ENCODE results near the gene CYP2B6. TPM values are rescaled to one million over a fixed set of nuclear protein-coding genes. Genes with fewer than 3 reads are reported as not detected.
A peak's percentile ranks its signal among the peaks of the same experiment; 100 is the strongest.
"Not testable (repeated sequence)": the region's sequence is repeated elsewhere in the genome, so short reads cannot be mapped to it uniquely, and the experiment has no call there.

CYP2B6 gene
- total RNA-seq, 2 experiments from 2014 or later, result not detected

DNA sequence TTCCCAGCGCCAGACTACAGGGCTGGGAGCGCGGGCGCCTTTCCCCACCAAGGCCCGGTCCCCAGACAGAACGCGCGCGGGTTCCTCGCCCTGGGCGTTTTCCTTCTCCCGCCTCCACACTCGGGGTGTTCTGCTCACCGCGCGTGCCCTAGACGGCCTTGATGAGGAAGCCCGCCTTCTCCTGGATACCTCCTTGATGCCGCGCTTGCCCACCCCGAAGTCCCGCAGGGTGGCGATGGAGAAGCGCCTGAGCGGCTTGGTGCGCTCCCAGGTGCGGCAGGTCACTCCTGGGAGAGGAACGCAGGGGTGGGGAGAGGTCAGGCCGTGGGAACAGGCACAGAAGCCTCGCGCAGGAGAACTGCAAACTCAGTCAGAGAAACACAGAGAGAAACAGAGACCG, 34.8 kb downstream of the CYP2B6 start:
- Mint-ChIP-seq H3K27me3 (peaks cover 26% of the 10 kb centered on the region), H3K4me3 (no peak overlapping the region), H3K9me3 (no peaks in the 10 kb centered on the region), H3K36me3 (ENCODE audit: low read depth) (no peaks in the 10 kb centered on the region), H3K4me1 (no peaks in the 10 kb centered on the region), H3K27ac (no peak overlapping the region)
- ChIA-PET CTCF (no interaction called here), POLR2A (no interaction called here)
- no peak for DNase-seq

DNA sequence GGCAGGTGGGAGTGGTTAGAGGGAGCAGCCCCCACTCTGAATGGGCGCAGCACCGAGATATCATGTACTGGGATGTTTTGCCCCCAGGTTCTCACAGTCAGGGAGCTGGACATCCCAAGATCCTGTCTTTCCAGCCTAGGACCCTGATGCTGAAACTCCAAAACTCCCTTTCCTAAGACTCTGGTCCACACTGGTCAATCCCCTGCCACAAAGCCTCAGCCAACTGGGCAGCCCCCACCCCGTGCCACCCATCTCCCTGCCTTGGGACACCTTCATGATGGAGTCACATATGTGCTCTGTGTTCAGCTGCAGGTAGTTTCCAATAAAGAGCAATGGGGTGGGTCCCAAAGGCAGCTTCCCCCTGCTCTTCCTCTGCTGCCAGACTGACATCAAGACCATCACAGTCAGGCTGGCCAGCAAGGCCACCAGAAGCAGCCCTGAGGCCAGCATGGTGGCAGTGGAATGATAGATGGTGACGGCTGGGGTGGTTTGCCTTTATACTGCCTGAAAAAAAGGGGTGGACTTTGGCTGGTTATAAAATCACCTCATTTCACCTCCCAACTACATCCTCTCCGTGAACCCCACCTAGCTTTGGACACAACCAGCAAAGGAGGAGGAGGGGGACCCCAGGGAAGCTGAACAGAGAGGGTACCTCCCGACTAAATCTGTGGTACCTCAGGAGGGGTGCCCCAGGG, 36.3 kb downstream of the CYP2B6 start:
- H3K27ac Mint-ChIP-seq, result no peak overlapping the region
- CTCF ChIA-PET, result no interaction called here

DNA sequence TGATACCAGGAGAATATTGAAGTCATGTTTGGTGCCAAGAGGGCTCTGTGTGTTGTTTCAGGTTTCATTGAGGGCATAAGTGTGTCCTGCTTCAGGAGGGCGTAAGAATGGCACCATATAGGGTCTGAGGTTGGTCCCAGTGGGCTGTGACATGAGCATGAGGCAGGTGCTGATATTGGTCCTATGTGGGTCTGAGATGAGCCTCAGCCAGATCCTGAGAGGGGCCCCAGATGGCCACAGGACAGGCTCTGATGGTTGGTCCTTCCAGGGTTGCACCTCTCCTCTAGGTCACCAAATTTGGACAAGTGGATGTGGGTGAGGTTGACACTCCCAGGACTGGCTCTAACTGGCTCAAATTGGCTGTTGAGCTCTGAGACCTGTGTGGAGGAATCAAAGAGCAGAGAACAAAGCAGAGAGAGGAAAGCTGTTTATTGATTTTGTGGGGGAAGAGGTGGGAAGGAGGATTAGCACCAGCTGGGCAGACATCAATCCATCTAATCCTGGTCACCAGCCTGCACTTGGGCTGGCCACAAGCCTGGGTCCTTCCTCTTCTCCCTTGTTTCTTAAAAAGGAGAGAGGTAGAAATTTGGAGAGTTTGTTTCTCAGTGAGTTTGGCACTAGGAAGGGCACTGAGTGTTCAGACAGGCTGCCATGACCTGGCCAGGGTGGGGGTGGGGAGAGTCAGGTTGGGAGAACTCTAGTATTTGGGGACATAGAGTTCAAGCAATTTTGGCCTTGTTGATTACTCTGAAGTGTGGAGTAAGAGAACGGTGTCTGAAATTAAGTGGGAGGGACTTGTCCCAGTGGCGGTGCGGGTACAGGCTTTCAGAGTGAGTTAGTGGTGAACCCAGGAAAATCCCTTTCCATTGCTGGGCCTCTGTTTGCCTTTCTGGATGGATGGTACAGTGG, 38.7 kb downstream of the CYP2B6 start:
- ChIA-PET POLR2A (no interaction called here), CTCF (interaction anchor here (0.9 kb wide), 1 partner anchor 29 kb away, joined by 3 read pairs; no protein-coding TSS in a partner anchor)
- Mint-ChIP-seq H3K4me1 (peaks cover 8% of the 10 kb centered on the region), H3K9me3 (peaks cover 13% of the 10 kb centered on the region), H3K27me3 (peaks cover 27% of the 10 kb centered on the region), H3K36me3 (ENCODE audit: low read depth) (no peaks in the 10 kb centered on the region), H3K27ac (no peak overlapping the region), H3K4me3 (no peak overlapping the region)
- no peak for DNase-seq

More for the DNA sequence above, 36.3 kb downstream of the CYP2B6 start:
- POLR2A ChIA-PET, result no interaction called here
- H3K4me3 Mint-ChIP-seq, result no peak overlapping the region
- peaks cover 4% of the 10 kb centered on the region for H3K9me3 Mint-ChIP-seq
- H3K36me3 Mint-ChIP-seq (ENCODE audit: low read depth), result no peaks in the 10 kb centered on the region
- no peak for DNase-seq
- peaks cover 27% of the 10 kb centered on the region for H3K27me3 Mint-ChIP-seq
- H3K4me1 Mint-ChIP-seq, result no peaks in the 10 kb centered on the region

DNA sequence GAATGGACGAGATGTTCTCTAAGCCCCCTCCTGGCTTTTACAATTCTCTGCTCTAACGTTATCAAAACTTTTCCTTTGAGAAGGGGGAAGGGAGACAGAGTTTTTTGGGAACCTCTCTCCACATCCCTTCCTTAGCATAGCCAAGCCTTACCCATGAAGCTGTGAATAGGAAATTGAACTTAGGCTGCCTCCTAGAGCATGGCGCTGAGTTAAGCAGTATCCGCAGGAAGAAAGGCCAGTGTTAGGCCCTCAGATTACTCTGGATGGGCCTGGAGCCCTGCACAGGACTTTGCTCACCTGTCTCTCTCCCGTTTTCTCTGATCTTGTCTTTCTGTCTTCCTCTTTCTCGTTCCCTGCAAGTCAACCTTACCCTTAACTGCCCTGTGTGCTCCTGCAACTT, 39.6 kb downstream of the CYP2B6 start:
- POLR2A ChIA-PET, result no interaction called here
- no peak for DNase-seq
- Mint-ChIP-seq H3K9me3 (peaks cover 16% of the 10 kb centered on the region), H3K4me3 (no peak overlapping the region), H3K27ac (no peak overlapping the region), H3K27me3 (peaks cover 26% of the 10 kb centered on the region), H3K36me3 (ENCODE audit: low read depth) (no peaks in the 10 kb centered on the region), H3K4me1 (peaks cover 8% of the 10 kb centered on the region)
- CTCF ChIA-PET, result interaction anchor here (0.9 kb wide), 1 partner anchor 30 kb away, joined by 3 read pairs; no protein-coding TSS in a partner anchor

DNA sequence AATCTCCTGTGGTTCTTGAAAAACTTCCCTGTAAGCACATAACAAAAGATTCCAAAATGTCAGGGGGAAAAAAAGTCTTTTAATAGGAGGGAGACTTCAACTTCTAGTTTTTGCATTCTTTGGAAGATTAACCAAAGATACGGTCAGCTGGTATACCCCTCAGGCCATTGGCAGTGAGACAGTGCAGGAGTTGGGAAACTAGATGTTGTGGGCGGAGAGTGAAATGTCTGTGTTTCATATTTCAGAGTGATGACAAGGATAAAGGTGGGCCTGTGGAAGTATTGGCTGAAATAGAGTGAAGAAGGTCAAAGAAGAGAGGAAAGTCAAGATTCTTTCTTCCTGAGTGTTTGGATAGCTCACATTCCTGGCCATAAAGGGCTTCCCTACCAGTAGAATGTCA, 40.8 kb downstream of the CYP2B6 start:
- H3K4me3 Mint-ChIP-seq, result no peak overlapping the region
- POLR2A ChIA-PET, result no interaction called here
- peaks cover 21% of the 10 kb centered on the region for H3K27me3 Mint-ChIP-seq

DNA sequence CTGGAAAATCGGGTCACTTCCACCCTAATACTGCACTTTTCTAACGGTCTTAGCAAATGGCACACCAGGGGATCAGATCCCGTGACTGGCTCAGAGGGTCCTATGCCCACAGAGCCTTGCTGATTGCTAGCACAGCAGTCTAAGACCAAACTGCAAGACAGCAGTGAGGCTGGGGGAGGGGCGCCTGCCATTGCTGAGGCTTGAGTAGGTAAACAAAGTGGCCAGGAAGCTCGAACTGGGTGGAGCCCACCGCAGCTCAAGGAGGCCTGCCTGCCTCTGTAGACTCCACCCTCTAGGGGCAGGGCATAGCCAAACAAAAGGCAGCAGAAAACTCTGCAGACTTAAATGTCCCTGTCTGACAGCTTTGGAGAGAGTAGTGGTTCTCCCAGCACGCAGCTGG, 42.2 kb downstream of the CYP2B6 start:
- peak; percentile 23 for DNase-seq
- H3K27ac Mint-ChIP-seq; POLR2A ChIA-PET; H3K4me1 Mint-ChIP-seq; H3K4me3 Mint-ChIP-seq; H3K36me3 Mint-ChIP-seq (ENCODE audit: low read depth): not testable (repeated sequence)
- Mint-ChIP-seq H3K9me3 (peaks cover 16% of the 10 kb centered on the region), H3K27me3 (peaks cover 26% of the 10 kb centered on the region)
- CTCF ChIA-PET, result interaction anchor here (0.6 kb wide), 1 partner anchor 278 kb away, joined by 3 read pairs; no protein-coding TSS in a partner anchor

More for the DNA sequence above, 40.8 kb downstream of the CYP2B6 start:
- Mint-ChIP-seq H3K4me1 (peaks cover 8% of the 10 kb centered on the region), H3K27ac (no peak overlapping the region), H3K9me3 (peaks cover 16% of the 10 kb centered on the region), H3K36me3 (ENCODE audit: low read depth) (no peaks in the 10 kb centered on the region)
- CTCF ChIA-PET, result interaction anchor here (0.6 kb wide), 1 partner anchor 77 kb away, joined by 3 read pairs; no protein-coding TSS in a partner anchor
- no peak for DNase-seq

DNA sequence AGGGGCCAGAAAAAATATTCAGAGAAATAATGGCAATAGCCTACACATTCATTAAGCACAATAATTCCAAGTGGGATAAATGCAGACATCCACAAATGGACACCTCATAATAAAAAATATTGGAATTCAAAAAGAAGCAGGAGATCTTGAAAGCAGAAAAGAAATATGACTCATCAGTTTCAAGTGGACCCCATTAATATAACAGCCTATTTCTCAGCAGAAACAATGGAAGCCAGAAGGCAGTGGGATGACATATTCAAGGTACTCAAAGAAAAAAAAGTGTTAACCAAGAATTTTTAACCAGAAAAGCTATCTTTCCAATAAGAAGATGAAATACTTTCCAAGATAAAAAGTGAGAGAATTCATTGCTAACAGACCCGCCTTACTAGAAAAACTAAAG, 48.7 kb downstream of the CYP2B6 start:
- Mint-ChIP-seq H3K9me3 (peaks cover 4% of the 10 kb centered on the region), H3K27ac (no peak overlapping the region), H3K27me3 (peaks cover 25% of the 10 kb centered on the region), H3K4me1 (no peaks in the 10 kb centered on the region), H3K36me3 (ENCODE audit: low read depth) (no peaks in the 10 kb centered on the region), H3K4me3 (no peak overlapping the region)
- CTCF ChIA-PET, result no interaction called here
- no peak for DNase-seq
- POLR2A ChIA-PET, result no interaction called here

DNA sequence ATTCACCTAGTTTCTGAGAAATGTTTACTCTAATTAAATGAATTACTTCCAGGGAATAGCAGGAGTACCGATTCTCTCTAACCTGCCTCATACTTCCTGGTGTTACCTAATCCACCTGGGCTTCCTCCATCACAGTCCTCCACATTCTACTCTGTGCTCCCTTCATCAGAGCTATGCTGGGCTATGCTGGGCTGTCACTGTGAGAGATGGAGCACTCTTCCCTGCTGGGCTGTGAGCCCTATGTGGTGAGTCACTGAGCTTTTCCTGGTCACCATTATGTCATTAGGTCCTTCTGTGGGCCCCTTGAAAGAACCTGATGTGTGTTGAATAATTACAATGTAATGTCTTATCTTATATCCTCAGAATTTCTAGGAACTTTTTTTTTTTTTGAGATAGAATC, 54.0 kb downstream of the CYP2B6 start:
- peaks cover 21% of the 10 kb centered on the region for H3K27me3 Mint-ChIP-seq
- H3K9me3 Mint-ChIP-seq; POLR2A ChIA-PET; CTCF ChIA-PET; H3K4me3 Mint-ChIP-seq; H3K4me1 Mint-ChIP-seq; H3K36me3 Mint-ChIP-seq (ENCODE audit: low read depth); H3K27ac Mint-ChIP-seq; DNase-seq: not testable (repeated sequence)

DNA sequence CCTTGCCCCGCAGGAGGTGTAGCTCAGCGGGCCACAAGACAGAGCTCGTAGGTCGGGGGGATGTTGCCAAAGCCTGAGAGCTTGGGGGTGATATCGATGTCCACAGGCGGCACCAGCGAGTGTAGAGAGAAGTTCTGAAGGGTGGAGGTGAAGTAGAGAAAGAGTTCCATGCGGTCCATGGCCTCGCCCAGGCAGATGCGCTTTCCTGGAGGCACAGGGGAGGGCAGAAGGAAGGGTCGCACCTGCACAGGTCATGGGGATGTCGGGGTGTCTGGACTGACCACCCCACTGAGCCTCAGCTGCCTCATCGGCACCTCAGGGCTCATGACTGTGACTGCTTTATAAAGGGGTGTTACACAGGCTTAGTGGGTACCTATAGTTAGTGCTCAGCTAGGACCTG, 59.3 kb downstream of the CYP2B6 start:
- H3K4me3 Mint-ChIP-seq, result no peak overlapping the region
- H3K36me3 Mint-ChIP-seq (ENCODE audit: low read depth), result no peaks in the 10 kb centered on the region

DNA sequence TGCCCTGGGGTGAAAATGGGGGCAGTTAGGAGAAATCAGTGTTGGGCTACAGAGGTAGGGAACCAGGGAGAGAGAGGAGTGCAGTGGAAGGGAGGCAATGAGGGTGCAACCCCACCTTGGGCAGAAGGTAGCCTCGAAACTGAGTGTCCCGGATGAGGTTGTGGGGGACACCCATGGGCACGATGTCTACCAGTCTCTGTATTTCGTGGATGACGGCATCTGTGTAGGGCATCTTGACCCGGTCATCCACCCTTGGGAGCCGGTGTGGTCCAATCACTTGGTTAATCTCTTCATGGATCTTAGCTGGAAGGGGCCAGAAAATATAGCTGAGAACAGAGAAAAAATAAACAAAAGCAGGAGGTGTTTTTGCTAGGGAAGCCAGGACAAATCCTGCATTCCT, 61.1 kb downstream of the CYP2B6 start:
- POLR2A ChIA-PET; DNase-seq; H3K27ac Mint-ChIP-seq; H3K36me3 Mint-ChIP-seq (ENCODE audit: low read depth); H3K4me3 Mint-ChIP-seq; H3K4me1 Mint-ChIP-seq; H3K9me3 Mint-ChIP-seq: not testable (repeated sequence)
- CTCF ChIA-PET, result interaction anchor here (0.7 kb wide), 1 partner anchor 899 kb away, joined by 3 read pairs; no protein-coding TSS in a partner anchor
- peaks cover 19% of the 10 kb centered on the region for H3K27me3 Mint-ChIP-seq

More for the DNA sequence above, 59.3 kb downstream of the CYP2B6 start:
- DNase-seq, result no peak
- Mint-ChIP-seq H3K4me1 (no peaks in the 10 kb centered on the region), H3K27me3 (peaks cover 19% of the 10 kb centered on the region), H3K27ac (no peak overlapping the region), H3K9me3 (no peaks in the 10 kb centered on the region)
- ChIA-PET CTCF (no interaction called here), POLR2A (no interaction called here)

DNA sequence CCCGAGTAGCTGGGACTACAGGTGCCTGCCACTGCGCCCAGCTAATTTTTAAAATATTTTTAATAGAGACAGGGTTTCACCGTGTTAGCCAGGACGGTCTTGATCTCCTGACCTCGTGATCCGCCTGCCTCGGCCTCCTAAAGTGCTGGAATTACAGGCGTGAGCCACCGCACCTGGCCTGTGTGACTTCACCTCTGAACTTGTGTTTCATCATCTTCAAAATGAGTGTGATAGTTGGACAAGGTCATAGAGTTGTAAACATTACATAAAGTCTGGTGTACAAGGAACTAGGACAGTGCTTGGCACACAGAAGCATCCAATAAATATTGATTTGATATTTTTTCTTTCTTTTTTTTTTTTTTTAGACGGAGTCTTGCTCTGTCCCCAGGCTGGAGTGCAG, 62.2 kb downstream of the CYP2B6 start:
- H3K4me1 Mint-ChIP-seq; DNase-seq; H3K9me3 Mint-ChIP-seq; CTCF ChIA-PET; H3K36me3 Mint-ChIP-seq (ENCODE audit: low read depth); POLR2A ChIA-PET; H3K27ac Mint-ChIP-seq; H3K4me3 Mint-ChIP-seq: not testable (repeated sequence)
- peaks cover 21% of the 10 kb centered on the region for H3K27me3 Mint-ChIP-seq

DNA sequence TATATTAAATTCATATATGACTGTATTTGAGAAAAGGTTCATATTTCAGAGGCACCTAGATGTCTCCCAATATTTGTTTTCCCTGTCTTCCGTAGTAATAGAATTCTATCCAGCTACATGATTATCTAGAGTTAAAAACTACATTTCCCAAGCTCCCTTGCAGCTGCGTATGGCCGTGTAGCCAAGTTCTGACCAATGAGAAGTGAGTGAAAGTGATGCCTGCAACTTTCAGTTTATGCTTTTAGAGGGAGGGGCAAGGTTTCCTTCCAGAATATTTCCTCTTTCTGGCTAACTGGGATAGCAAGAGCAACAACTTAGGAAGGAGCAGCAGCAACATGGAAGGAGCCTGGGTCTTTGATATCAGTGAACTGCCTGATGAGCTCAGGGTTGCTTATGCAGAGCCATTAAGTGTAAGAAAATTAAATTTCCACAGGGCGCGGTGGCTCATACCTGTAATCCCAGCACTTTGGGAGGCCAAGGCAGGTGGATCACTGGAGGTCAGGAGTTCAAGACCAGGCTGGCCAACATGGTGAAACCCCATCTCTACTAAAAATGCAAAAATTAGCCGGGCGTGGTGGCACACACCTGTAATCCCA, 74.0 kb downstream of the CYP2B6 start:
- POLR2A ChIA-PET, result no interaction called here
- H3K4me3 Mint-ChIP-seq, result no peak overlapping the region
- no peaks in the 10 kb centered on the region for H3K9me3 Mint-ChIP-seq
- H3K27me3 Mint-ChIP-seq, result peaks cover 41% of the 10 kb centered on the region
- H3K36me3 Mint-ChIP-seq (ENCODE audit: low read depth), result no peaks in the 10 kb centered on the region
- H3K4me1 Mint-ChIP-seq, result no peaks in the 10 kb centered on the region
- no peak overlapping the region for H3K27ac Mint-ChIP-seq
- CTCF ChIA-PET, result interaction anchor here (0.6 to 1.2 kb wide), 4 partner anchors 8 to 789 kb away, joined by 3 read pairs; no protein-coding TSS in a partner anchor
- no peak for DNase-seq
